Activated CD4-positive, alpha-beta T cell treated with anti-CD3 and anti-CD28 coated beads, Interleukin-2, amount 50 U/mL, for 4 hours (primary cell): ENCODE measurements around the gene EBF3.

Experiments used
- DNase-seq, 2 experiments: peaks; one replicate each; pipeline ENCODE4 v3.0.0-alpha.2; 2020

Gene EBF3

GRCh38 chr10:129832573-129833467 lies 131.3 kb downstream of the EBF3 start:
- DNase-seq: no peak

- no peak for DNase-seq
Measured at GRCh38 chr10:129831150-129831549, 132.9 kb downstream of the EBF3 start.

GRCh38 chr10:129825826-129826225 lies 138.2 kb downstream of the EBF3 start:
- DNase-seq: no peak

GRCh38 chr10:129825221-129825620 lies 138.9 kb downstream of the EBF3 start:
- no peak for DNase-seq

GRCh38 chr10:129820451-129820850 lies 143.6 kb downstream of the EBF3 start:
- no peak for DNase-seq

GRCh38 chr10:129816656-129817045 lies 147.4 kb downstream of the EBF3 start:
- no peak for DNase-seq

- no peak for DNase-seq
Measured at GRCh38 chr10:129815898-129816655, 148.0 kb downstream of the EBF3 start.

- no peak for DNase-seq
Measured at GRCh38 chr10:129814681-129815646, 149.1 kb downstream of the EBF3 start.

GRCh38 chr10:129812398-129812797 lies 151.7 kb downstream of the EBF3 start:
- DNase-seq: no peak

- no peak for DNase-seq
Measured at GRCh38 chr10:129811208-129811607, 152.9 kb downstream of the EBF3 start.

GRCh38 chr10:129809841-129810240 lies 154.2 kb downstream of the EBF3 start:
- DNase-seq: no peak

GRCh38 chr10:129809431-129809830 lies 154.6 kb downstream of the EBF3 start:
- DNase-seq: no peak

- DNase-seq: no peak
Measured at GRCh38 chr10:129808092-129808983, 155.7 kb downstream of the EBF3 start.

GRCh38 chr10:129807211-129807610 lies 156.9 kb downstream of the EBF3 start:
- DNase-seq: no peak

GRCh38 chr10:129800796-129801340 lies 163.2 kb downstream of the EBF3 start:
- DNase-seq: no peak

GRCh38 chr10:129799942-129800341 lies 164.1 kb downstream of the EBF3 start:
- no peak for DNase-seq

- DNase-seq: no peak
Measured at GRCh38 chr10:129796710-129797420, 167.2 kb downstream of the EBF3 start.

GRCh38 chr10:129793996-129794395 lies 170.1 kb downstream of the EBF3 start:
- DNase-seq: no peak

GRCh38 chr10:129793479-129793878 lies 170.6 kb downstream of the EBF3 start:
- DNase-seq: no peak

GRCh38 chr10:129792864-129793263 lies 171.2 kb downstream of the EBF3 start:
- no peak for DNase-seq

GRCh38 chr10:129792141-129792540 lies 171.9 kb downstream of the EBF3 start:
- no peak for DNase-seq
